ENCODE measurements around the gene PGAP6.
A peak's percentile ranks its signal among the peaks of the same experiment; 100 is the strongest.
"Not testable (repeated sequence)": the region's sequence is repeated elsewhere in the genome, so short reads cannot be mapped to it uniquely, and the experiment has no call there.

The PGAP6 gene

GRCh38 chr16:370443-370842, 11.3 kb downstream of the PGAP6 start, which contains the start of gene MRPL28:
TSS of gene MRPL28 (minus strand) at chr16:370538. CDS start at chr16:370218, 320 bp downstream.
- Mint-ChIP-seq H3K4me3 (peak within 1 kb of the TSS; percentile 84), H3K27ac (peak within 1 kb of the TSS; percentile 83), H3K4me1 (ENCODE audit: low read depth) (peaks cover 35% of the 10 kb centered on the region), H3K36me3 (ENCODE audit: low read depth) (peaks cover 82% of the 10 kb centered on the region), H3K27me3 (no peaks in the 10 kb centered on the region), H3K9me3 (no peaks in the 10 kb centered on the region)
- intact Hi-C loops (cut with micrococcal nuclease): no loop called here

- Mint-ChIP-seq H3K27me3 (no peaks in the 10 kb centered on the region), H3K4me3 (peak overlapping the region; percentile 72), H3K36me3 (ENCODE audit: low read depth) (peaks cover 77% of the 10 kb centered on the region)
Measured at GRCh38 chr16:369866-370436, 11.8 kb downstream of the PGAP6 start.

GRCh38 chr16:369275-369865, 12.4 kb downstream of the PGAP6 start:
- Mint-ChIP-seq H3K4me3 (peak overlapping the region; percentile 72), H3K27ac (peak overlapping the region; percentile 83), H3K9me3 (no peaks in the 10 kb centered on the region), H3K27me3 (peaks cover 2% of the 10 kb centered on the region), H3K36me3 (ENCODE audit: low read depth) (peaks cover 71% of the 10 kb centered on the region), H3K4me1 (ENCODE audit: low read depth) (peaks cover 41% of the 10 kb centered on the region)
- intact Hi-C loops (cut with micrococcal nuclease): no loop called here

More at GRCh38 chr16:369866-370436, 11.8 kb downstream of the PGAP6 start:
- intact Hi-C loops (cut with micrococcal nuclease): no loop called here
- Mint-ChIP-seq H3K9me3 (no peaks in the 10 kb centered on the region), H3K4me1 (ENCODE audit: low read depth) (peaks cover 35% of the 10 kb centered on the region), H3K27ac (peak overlapping the region; percentile 83)

GRCh38 chr16:368388-369158, 13.2 kb downstream of the PGAP6 start:
- no peaks in the 10 kb centered on the region for H3K9me3 Mint-ChIP-seq
- H3K27me3 Mint-ChIP-seq: peaks cover 8% of the 10 kb centered on the region
- H3K36me3 Mint-ChIP-seq (ENCODE audit: low read depth): peaks cover 63% of the 10 kb centered on the region
- H3K4me3 Mint-ChIP-seq: no peak overlapping the region
- H3K4me1 Mint-ChIP-seq (ENCODE audit: low read depth): peaks cover 44% of the 10 kb centered on the region
- intact Hi-C loops (cut with micrococcal nuclease): no loop called here
- H3K27ac Mint-ChIP-seq: no peak overlapping the region

DNA sequence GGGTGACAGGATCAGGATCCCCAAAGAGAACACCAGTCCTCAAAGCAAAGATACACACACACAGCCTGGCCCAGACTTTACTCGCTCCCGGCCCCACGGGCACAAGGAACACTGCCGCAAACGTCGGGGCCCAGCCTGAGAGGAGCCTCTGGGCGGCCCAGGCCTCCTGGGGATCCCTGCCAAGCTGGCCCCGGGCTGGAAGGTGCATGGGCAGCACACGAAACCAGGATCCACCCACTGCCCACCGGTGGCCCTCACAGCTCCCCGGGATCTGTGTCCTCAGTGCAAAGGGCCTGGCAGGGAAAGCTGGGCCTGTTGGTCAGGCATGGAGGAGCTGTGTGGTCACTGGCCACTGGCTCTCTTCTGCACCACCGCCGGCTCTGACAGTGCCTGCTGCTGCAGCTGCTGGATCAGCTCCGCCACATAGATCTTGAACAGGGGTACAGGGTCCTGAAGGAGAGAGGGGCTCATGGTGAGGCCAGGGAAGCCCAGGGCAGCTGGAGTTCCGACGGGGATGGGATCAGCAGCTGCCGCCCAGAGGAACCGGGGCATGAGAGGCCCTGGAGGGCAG, 14.4 kb downstream of the PGAP6 start:
- H3K27me3 Mint-ChIP-seq: peaks cover 17% of the 10 kb centered on the region
- peaks cover 52% of the 10 kb centered on the region for H3K36me3 Mint-ChIP-seq (ENCODE audit: low read depth)
- no peaks in the 10 kb centered on the region for H3K9me3 Mint-ChIP-seq
- intact Hi-C loops (cut with micrococcal nuclease): no loop called here
- no peak overlapping the region for H3K27ac Mint-ChIP-seq
- H3K4me1 Mint-ChIP-seq (ENCODE audit: low read depth): peaks cover 45% of the 10 kb centered on the region
- H3K4me3 Mint-ChIP-seq: no peak overlapping the region

DNA sequence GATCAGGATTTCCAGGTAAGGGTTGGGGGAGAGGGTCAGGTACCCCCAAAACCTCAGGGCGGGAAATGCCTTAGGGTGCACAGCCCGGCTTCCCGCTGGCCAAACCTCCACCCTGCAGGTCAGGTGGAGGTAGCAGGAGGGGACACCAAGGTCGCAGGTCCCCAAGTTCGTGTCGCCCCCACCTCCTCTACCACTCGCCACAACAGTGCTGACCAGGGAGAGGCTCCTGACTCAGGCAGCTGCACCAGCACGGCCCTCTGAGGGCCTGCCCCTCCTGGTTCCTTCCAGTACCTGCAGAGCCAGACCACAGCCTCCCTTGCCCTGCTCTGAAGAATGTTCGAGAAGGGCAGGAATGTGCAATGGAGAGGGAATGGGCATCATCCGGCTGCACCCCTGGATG, 15.3 kb downstream of the PGAP6 start:
- Mint-ChIP-seq H3K4me3 (no peak overlapping the region), H3K27ac (no peak overlapping the region), H3K27me3 (peaks cover 23% of the 10 kb centered on the region), H3K36me3 (ENCODE audit: low read depth) (peaks cover 42% of the 10 kb centered on the region), H3K9me3 (no peaks in the 10 kb centered on the region), H3K4me1 (ENCODE audit: low read depth) (peaks cover 46% of the 10 kb centered on the region)
- intact Hi-C loops (cut with micrococcal nuclease): no loop called here

DNA sequence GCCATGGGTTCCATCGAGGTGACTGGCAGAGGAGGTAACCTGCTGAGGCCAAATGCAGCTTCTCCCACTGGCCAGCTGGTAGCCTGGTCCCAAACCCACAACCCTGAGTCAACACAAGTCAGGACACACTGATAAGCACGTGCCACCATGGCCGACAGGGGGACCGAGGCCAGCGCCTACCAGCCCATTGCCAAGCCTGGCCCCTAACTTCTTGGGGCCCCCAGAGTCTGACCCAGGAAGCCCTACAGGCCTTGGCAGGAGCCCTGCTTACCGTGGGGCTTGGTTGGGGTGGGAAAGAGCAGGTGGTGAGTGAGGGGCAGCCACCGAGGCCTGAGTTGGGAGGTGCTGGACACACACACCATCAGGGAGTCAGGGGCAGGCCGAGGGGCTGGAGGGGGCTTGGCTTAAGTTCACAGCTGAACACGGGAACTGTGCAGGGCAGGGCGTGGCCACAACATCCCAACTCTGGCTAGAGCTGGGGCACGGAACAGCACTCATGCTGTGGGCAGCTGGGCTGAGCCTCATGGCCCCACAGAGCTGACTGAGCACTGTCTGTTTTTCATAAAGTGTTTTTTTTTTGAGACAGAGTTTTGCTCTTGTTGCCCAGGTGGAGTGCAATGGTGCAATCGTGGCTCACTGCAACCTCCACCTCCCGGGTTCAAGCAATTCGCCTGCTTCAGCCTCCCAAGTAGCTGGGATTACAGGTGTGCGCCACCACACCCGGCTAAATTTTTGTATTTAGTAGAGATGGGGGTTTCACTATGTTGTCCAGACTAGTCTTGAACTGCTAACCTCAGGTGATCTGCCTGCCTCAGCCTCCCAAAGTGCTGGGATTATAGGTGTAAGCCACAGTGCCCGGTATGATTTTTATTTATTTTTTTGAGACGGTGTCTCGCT, 16.9 kb downstream of the PGAP6 start:
- peaks cover 32% of the 10 kb centered on the region for H3K4me1 Mint-ChIP-seq (ENCODE audit: low read depth)
- no peak overlapping the region for H3K27ac Mint-ChIP-seq
- H3K27me3 Mint-ChIP-seq: peaks cover 23% of the 10 kb centered on the region

DNA sequence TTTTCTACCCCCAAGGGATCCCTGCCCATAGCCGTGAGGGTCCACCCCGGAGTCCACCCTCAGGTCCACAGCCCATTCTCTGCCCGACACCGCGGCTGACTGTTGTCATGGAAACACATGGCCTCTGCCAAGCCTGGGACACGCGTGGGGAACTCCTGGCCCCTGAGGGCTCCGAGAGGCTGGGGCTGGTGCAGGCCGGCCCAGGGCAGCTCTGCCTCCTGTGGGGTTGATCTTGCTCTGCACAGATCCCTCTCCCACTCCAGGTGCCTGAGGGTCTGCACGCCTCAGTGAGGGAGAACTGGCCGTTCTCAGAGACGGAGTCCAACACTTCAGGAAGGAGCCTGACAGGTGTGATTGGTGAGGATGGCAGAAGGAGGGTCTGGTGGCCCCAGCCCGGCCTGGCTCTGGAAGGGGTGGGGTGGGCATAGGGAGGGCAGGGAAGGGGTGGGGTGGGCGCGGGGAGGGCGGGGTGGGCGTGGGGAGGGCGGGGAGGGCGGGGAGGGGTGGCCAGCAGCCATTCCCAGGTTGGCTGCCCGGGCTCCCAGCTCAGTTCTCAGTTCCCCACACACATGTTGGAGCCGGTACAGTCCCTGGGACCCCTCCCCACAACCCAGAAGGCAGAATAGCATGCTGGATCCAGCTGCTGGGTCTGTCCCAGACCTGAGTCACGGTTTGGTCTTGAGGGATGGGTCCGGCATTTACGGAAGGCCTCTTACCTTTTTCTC, 17.9 kb downstream of the PGAP6 start:
- H3K36me3 Mint-ChIP-seq (ENCODE audit: low read depth): peaks cover 27% of the 10 kb centered on the region
- H3K4me3 Mint-ChIP-seq: no peak overlapping the region
- no peaks in the 10 kb centered on the region for H3K9me3 Mint-ChIP-seq
- no peak overlapping the region for H3K27ac Mint-ChIP-seq
- H3K4me1 Mint-ChIP-seq (ENCODE audit: low read depth): peaks cover 22% of the 10 kb centered on the region
- intact Hi-C loops (cut with micrococcal nuclease): loop anchor here (2.0 kb wide), 1 partner anchor 245 kb away; no protein-coding TSS in a partner anchor
- H3K27me3 Mint-ChIP-seq: peaks cover 23% of the 10 kb centered on the region

More for the DNA sequence above, 16.9 kb downstream of the PGAP6 start:
- H3K4me3 Mint-ChIP-seq: no peak overlapping the region
- H3K9me3 Mint-ChIP-seq: no peaks in the 10 kb centered on the region
- H3K36me3 Mint-ChIP-seq (ENCODE audit: low read depth): peaks cover 36% of the 10 kb centered on the region
- intact Hi-C loops (cut with micrococcal nuclease): no loop called here

GRCh38 chr16:363110-363765, 18.5 kb downstream of the PGAP6 start:
- Mint-ChIP-seq H3K27me3 (peaks cover 23% of the 10 kb centered on the region), H3K36me3 (ENCODE audit: low read depth) (peaks cover 20% of the 10 kb centered on the region), H3K4me1 (ENCODE audit: low read depth) (peaks cover 16% of the 10 kb centered on the region), H3K9me3 (no peaks in the 10 kb centered on the region), H3K27ac (no peak overlapping the region), H3K4me3 (no peak overlapping the region)
- intact Hi-C loops (cut with micrococcal nuclease): loop anchor here (2.0 kb wide), 1 partner anchor 244 kb away; no protein-coding TSS in a partner anchor

DNA sequence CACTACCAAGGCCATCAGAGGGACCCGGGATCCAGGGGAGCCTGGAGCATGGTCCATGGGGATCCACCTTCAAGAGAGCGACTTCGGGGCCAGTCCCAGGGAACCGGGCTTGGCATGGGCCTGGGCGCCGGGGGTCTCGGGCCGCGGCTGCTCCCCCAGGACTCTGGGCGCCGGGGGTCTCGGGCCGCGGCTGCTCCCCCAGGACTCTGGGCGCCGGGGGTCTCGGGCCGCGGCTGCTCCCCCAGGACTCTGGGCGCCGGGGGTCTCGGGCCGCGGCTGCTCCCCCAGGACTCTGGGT, 19.1 kb downstream of the PGAP6 start:
- not testable (repeated sequence) for H3K4me3 Mint-ChIP-seq, H3K27ac Mint-ChIP-seq, H3K9me3 Mint-ChIP-seq
- H3K27me3 Mint-ChIP-seq: peaks cover 23% of the 10 kb centered on the region
- H3K36me3 Mint-ChIP-seq (ENCODE audit: low read depth): peaks cover 14% of the 10 kb centered on the region
- intact Hi-C loops (cut with micrococcal nuclease): loop anchor here (2.0 kb wide), 1 partner anchor 244 kb away; no protein-coding TSS in a partner anchor
- H3K4me1 Mint-ChIP-seq (ENCODE audit: low read depth): peaks cover 16% of the 10 kb centered on the region

- intact Hi-C loops (cut with micrococcal nuclease): loop anchor here (2.0 kb wide), 1 partner anchor 243 kb away; no protein-coding TSS in a partner anchor
- peaks cover 16% of the 10 kb centered on the region for H3K4me1 Mint-ChIP-seq (ENCODE audit: low read depth)
- H3K9me3 Mint-ChIP-seq: no peaks in the 10 kb centered on the region
- peaks cover 9% of the 10 kb centered on the region for H3K36me3 Mint-ChIP-seq (ENCODE audit: low read depth)
- H3K27ac Mint-ChIP-seq: no peak overlapping the region
- H3K4me3 Mint-ChIP-seq: no peak overlapping the region
- peaks cover 23% of the 10 kb centered on the region for H3K27me3 Mint-ChIP-seq
Measured at GRCh38 chr16:361872-362701, 19.7 kb downstream of the PGAP6 start.

DNA sequence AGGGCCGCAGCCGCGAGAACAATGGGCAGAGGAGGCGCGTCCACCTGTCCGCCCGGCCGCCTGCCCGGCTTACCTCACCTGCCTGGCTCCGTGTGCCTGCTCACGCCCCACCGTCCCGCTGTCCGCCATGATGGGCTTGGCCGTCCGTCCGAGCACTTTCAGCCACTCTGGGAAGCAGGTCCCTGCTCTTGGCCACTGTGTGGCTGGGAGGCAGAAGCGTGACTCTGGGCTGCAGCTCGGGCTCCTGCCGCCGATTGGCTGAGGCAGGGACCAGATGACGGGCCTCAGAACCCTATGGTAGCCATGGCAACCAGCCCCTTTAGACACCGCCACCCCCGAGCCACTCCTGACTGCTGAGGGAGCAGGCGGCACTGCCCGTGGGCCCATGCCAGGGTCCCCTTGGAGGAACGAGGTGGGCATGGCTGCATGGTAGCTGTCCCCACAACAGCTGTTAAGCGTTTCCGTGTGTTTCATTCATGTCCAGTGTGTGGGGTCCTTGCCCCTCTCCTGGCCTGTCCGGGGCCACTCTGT, 20.4 kb downstream of the PGAP6 start:
- Mint-ChIP-seq H3K27me3 (peaks cover 23% of the 10 kb centered on the region), H3K4me3 (no peak overlapping the region), H3K4me1 (ENCODE audit: low read depth) (peaks cover 16% of the 10 kb centered on the region), H3K36me3 (ENCODE audit: low read depth) (peaks cover 2% of the 10 kb centered on the region), H3K9me3 (no peaks in the 10 kb centered on the region), H3K27ac (no peak overlapping the region)
- intact Hi-C loops (cut with micrococcal nuclease): no loop called here

Data from dendritic cell treated with granulocyte-macrophage colony-stimulating factor and Interleukin-4, amounts not matched to agents 40 ng/mL and 50 ng/mL, for 4 days (primary cell).